Transverse colon (tissue), 3 donors: ENCODE measurements around the gene KRT32.

ENCODE experiments used
- CTCF ChIP-seq, 5 experiments: fragments of 200-600 bp in 3 of 5; fragments of 450-650 bp in 2 of 5; sonication (generic) in 3 of 5; IDR thresholded peaks; 1 replicate in 2 of 5; 2 replicates in 3 of 5; pipeline ENCODE4 v1.5.1; 2016 to 2017; ENCODE audit warnings: antibody characterized with exemption in 5 of 5, inconsistent platforms in 3 of 5, mild to moderate bottlenecking in 2 of 5, moderate library complexity in 1 of 5
- EP300 ChIP-seq: sonication (generic); formaldehyde crosslinking; IDR thresholded peaks from one replicate; pipeline ENCODE4 v1.6.1; 2017; ENCODE audit warnings: antibody characterized with exemption, low read depth
- POLR2A ChIP-seq: fragments of 450-650 bp; IDR thresholded peaks from one replicate; pipeline ENCODE4 v1.6.1; 2016; ENCODE audit warnings: antibody characterized with exemption, mild to moderate bottlenecking, moderate library complexity

GRCh38 chr17:41480581-41480980 lies 13.4 kb upstream of the KRT32 start:
- TF ChIP-seq CTCF (IDR thresholded peaks at IDR 0.05) (no peak), POLR2A (no peak), EP300 (no peak)
